Activated T-cell treated with anti-CD3 and anti-CD28 coated beads, Interleukin-2, amount 50 U/mL, for 72 hours (primary cell): ENCODE results near the gene CLIP2. TPM values are rescaled to one million over a fixed set of nuclear protein-coding genes. Genes with fewer than 3 reads are reported as not detected.
"Not testable (repeated sequence)": the region's sequence is repeated elsewhere in the genome, so short reads cannot be mapped to it uniquely, and the experiment has no call there.

Experiments
- ATAC-seq, 2 donors: fragments of 150-1000 bp; cut with Tn5 transposase; replicated peaks in 1 of 2; 2 replicates each; pipeline ENCODE4 v1.10.0; 2021; ENCODE audit warnings: moderate library complexity in 2 of 2, mild to moderate bottlenecking in 1 of 2
- DNase-seq, 2 donors: peaks; one replicate each; pipeline ENCODE4 v3.0.0; 2021 to 2022; ENCODE audit warnings: mixed read lengths in 1 of 2
- H3K27ac Mint-ChIP-seq: one replicate; pipeline ENCODE4 v1.8.0; 2022; ENCODE audit warnings: mild to moderate bottlenecking, moderate library complexity, mixed read lengths
- H3K27me3 Mint-ChIP-seq: one replicate; pipeline ENCODE4 v1.8.0; 2022; ENCODE audit warnings: low read depth, mixed read lengths
- H3K36me3 Mint-ChIP-seq, 2 donors: one replicate each; pipeline ENCODE4 v1.8.0; 2022; ENCODE audit warnings: mixed read lengths in 2 of 2, mild to moderate bottlenecking in 1 of 2; ENCODE audit not compliant: insufficient read depth in 2 of 2
- H3K4me1 Mint-ChIP-seq: one replicate; pipeline ENCODE4 v1.8.0; 2022; ENCODE audit warnings: low read depth, mixed read lengths
- H3K4me3 Mint-ChIP-seq, 2 donors: one replicate each; pipeline ENCODE4 v1.8.0; 2022; ENCODE audit warnings: mild to moderate bottlenecking in 2 of 2, mixed read lengths in 2 of 2, moderate library complexity in 2 of 2
- H3K9me3 Mint-ChIP-seq, 2 donors: one replicate each; pipeline ENCODE4 v1.8.0; 2022; ENCODE audit warnings: mixed read lengths in 2 of 2
- total RNA-seq, 2 donors: library from RNA; stranded (reverse); gene quantifications; one replicate each; pipeline ENCODE4 v1.2.3, GENCODE V29; 2022

CLIP2 gene
- total RNA-seq: 1 to 10 TPM; 2.4 to 3.2 TPM

GRCh38 chr7:74289018-74289658 lies at the start of gene CLIP2:
Gene CLIP2, plus strand, starts transcription at chr7:74289407. Its CDS starts 28,140 bp downstream, at chr7:74317547.
- Mint-ChIP-seq H3K4me1 (peaks cover 13% of the 10 kb centered on the region), H3K9me3 (no peaks in the 10 kb centered on the region), H3K4me3 (peak within 1 kb of the TSS; percentile 82 to 86), H3K27me3 (peaks cover 31% of the 10 kb centered on the region), H3K27ac (no peak within 1 kb of the TSS), H3K36me3 (no peaks in the 10 kb centered on the region)
- DNase-seq: peak; percentile 74 to 76
- peak; percentile 90 for ATAC-seq

GRCh38 chr7:74240482-74240881 lies 48.7 kb upstream of the CLIP2 start:
- peaks cover 6 to 34% of the 10 kb centered on the region in 2 donors for H3K36me3 Mint-ChIP-seq
- H3K27me3 Mint-ChIP-seq: no peaks in the 10 kb centered on the region
- no peaks in the 10 kb centered on the region for H3K9me3 Mint-ChIP-seq
- no peak overlapping the region for H3K27ac Mint-ChIP-seq
- H3K4me3 Mint-ChIP-seq: no peak overlapping the region
- no peak for DNase-seq
- ATAC-seq: no peak
- no peaks in the 10 kb centered on the region for H3K4me1 Mint-ChIP-seq

GRCh38 chr7:74242122-74242443 lies 47.1 kb upstream of the CLIP2 start:
- Mint-ChIP-seq H3K4me1 (no peaks in the 10 kb centered on the region), H3K27ac (no peak overlapping the region), H3K4me3 (no peak overlapping the region), H3K36me3 (peaks cover 6 to 32% of the 10 kb centered on the region in 2 donors), H3K9me3 (no peaks in the 10 kb centered on the region), H3K27me3 (no peaks in the 10 kb centered on the region)
- DNase-seq (no peak), ATAC-seq (no peak)

- Mint-ChIP-seq H3K4me1 (peaks cover 5% of the 10 kb centered on the region), H3K36me3 (peaks cover 6 to 42% of the 10 kb centered on the region in 2 donors), H3K27ac (no peak overlapping the region), H3K4me3 (no peak overlapping the region), H3K9me3 (no peaks in the 10 kb centered on the region), H3K27me3 (no peaks in the 10 kb centered on the region)
- ATAC-seq (no peak), DNase-seq (no peak)
Measured at GRCh38 chr7:74246497-74246896, 42.7 kb upstream of the CLIP2 start.

DNA sequence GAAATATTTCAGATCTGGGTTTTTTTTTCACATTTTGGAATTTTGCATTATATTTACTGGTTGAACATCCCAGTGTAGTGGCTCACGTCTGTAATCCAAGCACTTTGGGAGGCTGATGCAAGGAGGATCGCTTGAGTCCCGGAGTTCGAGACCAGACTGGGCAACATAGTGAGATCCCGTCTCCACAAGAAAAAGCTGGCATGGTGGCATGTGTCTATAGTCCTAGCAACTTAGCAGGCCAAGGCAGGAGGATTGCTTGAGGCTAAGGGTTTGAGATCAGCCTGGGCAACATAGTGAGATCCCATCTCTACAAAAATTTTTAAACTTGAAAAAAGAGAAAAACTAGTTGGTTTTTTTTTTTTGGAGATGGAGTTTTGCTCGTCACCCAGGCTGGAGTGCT lies 41.1 kb upstream of the CLIP2 start:
- ATAC-seq (no peak), DNase-seq (no peak)
- Mint-ChIP-seq H3K9me3 (no peaks in the 10 kb centered on the region), H3K27me3 (no peaks in the 10 kb centered on the region), H3K27ac (no peak overlapping the region), H3K36me3 (peaks cover 8 to 37% of the 10 kb centered on the region in 2 donors), H3K4me3 (no peak overlapping the region), H3K4me1 (peaks cover 10% of the 10 kb centered on the region)

- not testable (repeated sequence) for H3K4me3 Mint-ChIP-seq, H3K27ac Mint-ChIP-seq, ATAC-seq, H3K27me3 Mint-ChIP-seq, H3K9me3 Mint-ChIP-seq, DNase-seq
- Mint-ChIP-seq H3K4me1 (peaks cover 10% of the 10 kb centered on the region), H3K36me3 (peaks cover 8 to 31% of the 10 kb centered on the region in 2 donors)
Measured at GRCh38 chr7:74249058-74249457, 40.1 kb upstream of the CLIP2 start.

DNA sequence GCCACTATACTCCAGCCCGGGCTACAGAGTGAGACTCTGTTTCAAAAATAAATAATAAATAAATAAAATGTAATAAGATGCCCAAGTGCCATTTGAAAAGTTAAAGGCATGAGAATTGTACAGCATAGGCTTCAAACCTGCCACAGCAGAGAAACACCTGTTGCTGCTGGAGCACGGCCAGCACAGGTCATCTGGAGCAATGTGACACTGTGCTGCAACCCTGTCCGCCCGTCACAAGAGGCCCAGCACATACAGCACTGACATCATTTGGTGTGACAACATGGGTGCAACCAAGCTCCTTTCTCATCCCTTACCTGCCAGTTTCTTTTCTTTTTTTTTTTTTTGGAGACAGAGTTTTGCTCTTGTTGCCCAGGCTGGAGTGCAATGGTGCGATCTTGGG lies 36.3 kb upstream of the CLIP2 start:
- Mint-ChIP-seq H3K4me1 (peaks cover 16% of the 10 kb centered on the region), H3K27ac (no peak overlapping the region), H3K9me3 (no peaks in the 10 kb centered on the region), H3K27me3 (no peaks in the 10 kb centered on the region), H3K4me3 (peak overlapping the region; percentile 93 to 98), H3K36me3 (peaks cover 10 to 24% of the 10 kb centered on the region in 2 donors)
- ATAC-seq (no peak), DNase-seq (no peak)

GRCh38 chr7:74253331-74253730 lies 35.9 kb upstream of the CLIP2 start:
- Mint-ChIP-seq H3K27ac (no peak overlapping the region), H3K4me1 (peaks cover 16% of the 10 kb centered on the region), H3K9me3 (no peaks in the 10 kb centered on the region), H3K27me3 (no peaks in the 10 kb centered on the region), H3K36me3 (peaks cover 10 to 24% of the 10 kb centered on the region in 2 donors), H3K4me3 (peak overlapping the region; percentile 93 to 98)
- DNase-seq: no peak
- ATAC-seq: no peak

DNA sequence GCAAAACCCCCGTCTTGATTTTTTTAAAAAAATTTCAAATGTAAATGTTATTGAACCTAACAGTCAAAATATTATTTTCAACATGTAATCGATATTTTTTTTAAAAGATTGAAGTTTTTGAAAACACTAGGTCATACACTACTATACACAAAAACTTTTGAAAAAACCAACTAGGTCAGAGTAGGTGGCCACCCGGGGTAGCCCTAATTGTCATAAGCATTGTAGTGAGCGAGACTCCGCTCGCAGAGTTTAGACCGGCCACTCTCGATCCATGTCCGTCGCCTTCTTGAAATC lies 35.4 kb upstream of the CLIP2 start:
- Mint-ChIP-seq H3K27me3 (no peaks in the 10 kb centered on the region), H3K27ac (peak overlapping the region; percentile 86), H3K4me3 (peak overlapping the region; percentile 93 to 98), H3K9me3 (no peaks in the 10 kb centered on the region), H3K36me3 (peaks cover 10 to 23% of the 10 kb centered on the region in 2 donors), H3K4me1 (peaks cover 16% of the 10 kb centered on the region)
- DNase-seq (no peak), ATAC-seq (peak in 1 of 2 donors; percentile 8)

DNA sequence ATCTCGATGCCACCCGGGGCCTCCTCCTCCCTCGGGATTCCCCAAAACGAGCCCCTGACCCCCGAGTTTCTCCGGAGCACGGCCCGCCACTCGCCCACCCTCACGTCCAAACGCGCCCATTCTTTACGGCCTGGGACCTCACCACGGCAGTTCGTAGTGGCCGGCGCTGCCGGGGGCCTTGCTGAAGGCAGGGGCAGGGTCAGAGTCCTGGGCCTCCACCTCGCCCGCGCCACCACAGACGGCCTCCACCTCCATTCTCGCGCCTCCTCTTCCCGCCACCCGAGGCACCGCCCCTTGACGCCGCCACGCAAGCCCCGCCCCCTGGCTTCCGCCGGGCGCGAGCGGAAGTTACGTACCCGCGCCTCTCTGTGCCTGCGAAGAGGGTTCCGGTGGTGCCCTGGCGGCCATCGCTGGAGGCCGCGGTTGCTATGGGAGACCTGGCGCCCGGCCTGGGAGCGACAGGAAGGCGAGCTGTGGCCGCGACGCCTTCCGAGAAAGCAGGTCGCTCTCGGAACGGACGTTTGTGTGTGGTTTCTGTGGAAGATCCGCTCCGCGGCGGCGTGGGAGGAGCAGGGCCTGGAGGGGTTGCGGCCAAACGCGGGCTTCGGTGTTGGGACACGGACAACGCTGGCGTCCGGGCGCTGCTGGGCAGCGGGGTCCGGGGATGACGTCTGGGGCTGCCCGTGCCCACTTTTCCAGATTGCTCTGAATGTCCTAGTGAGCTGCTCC lies 34.9 kb upstream of the CLIP2 start, which contains the start of gene RFC2:
RFC2 (minus strand) TSS at position 271 of the 729 bp plus-strand sequence; CDS start at position 255, 16 bp downstream.
- peaks cover 10 to 23% of the 10 kb centered on the region in 2 donors for H3K36me3 Mint-ChIP-seq
- H3K9me3 Mint-ChIP-seq: no peaks in the 10 kb centered on the region

GRCh38 chr7:74254858-74255379 lies 34.3 kb upstream of the CLIP2 start:
- peak overlapping the region; percentile 86 for H3K27ac Mint-ChIP-seq
- no peak for DNase-seq
- no peaks in the 10 kb centered on the region for H3K27me3 Mint-ChIP-seq
- H3K9me3 Mint-ChIP-seq: no peaks in the 10 kb centered on the region
- peaks cover 16% of the 10 kb centered on the region for H3K4me1 Mint-ChIP-seq
- peaks cover 8 to 17% of the 10 kb centered on the region in 2 donors for H3K36me3 Mint-ChIP-seq
- no peak for ATAC-seq
- peak overlapping the region; percentile 93 to 98 for H3K4me3 Mint-ChIP-seq

More for the DNA sequence above, 34.9 kb upstream of the CLIP2 start, which contains the start of gene RFC2:
- H3K27me3 Mint-ChIP-seq: no peaks in the 10 kb centered on the region
- DNase-seq (peak; percentile 98 to 100), ATAC-seq (peak; percentile 98)
- H3K4me1 Mint-ChIP-seq: peaks cover 16% of the 10 kb centered on the region
- H3K4me3 Mint-ChIP-seq: peak within 1 kb of the TSS; percentile 93 to 98
- peak within 1 kb of the TSS; percentile 86 for H3K27ac Mint-ChIP-seq

DNA sequence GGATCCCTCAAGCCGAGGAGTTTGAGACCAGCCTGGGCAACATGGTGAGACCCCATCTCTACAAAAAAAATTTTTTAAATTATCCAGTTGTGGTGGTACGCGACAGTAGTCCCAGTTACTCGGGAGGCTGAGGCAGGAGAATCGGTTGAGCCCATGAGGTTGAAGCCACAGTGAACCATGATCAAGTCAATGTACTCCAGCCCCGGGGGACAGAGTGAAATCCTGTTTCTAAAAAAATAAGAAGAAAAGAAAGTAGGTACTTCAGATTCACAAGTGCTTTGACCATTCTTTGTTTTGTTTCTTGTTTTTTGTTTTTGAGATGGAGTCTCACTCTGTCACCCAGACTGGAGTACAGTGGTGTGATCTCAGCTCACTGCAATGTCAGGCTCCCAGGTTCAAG lies 33.7 kb upstream of the CLIP2 start:
- H3K9me3 Mint-ChIP-seq, ATAC-seq, H3K27me3 Mint-ChIP-seq, DNase-seq: not testable (repeated sequence)
- Mint-ChIP-seq H3K4me1 (peaks cover 16% of the 10 kb centered on the region), H3K27ac (peak overlapping the region; percentile 86), H3K36me3 (peaks cover 5 to 12% of the 10 kb centered on the region in 2 donors), H3K4me3 (peak overlapping the region; percentile 93 to 98)
